Glutamatergic neuron (in vitro differentiated cells): ENCODE data around the gene SH3BGRL2. TPM values are rescaled to one million over a fixed set of nuclear protein-coding genes. Genes with fewer than 3 reads are reported as not detected.
"Not testable (repeated sequence)": the region's sequence is repeated elsewhere in the genome, so short reads cannot be mapped to it uniquely, and the experiment has no call there.

ENCODE experiments used
- DNase-seq: peaks from one replicate; pipeline ENCODE4 v3.0.0; 2022
- H3K27ac Mint-ChIP-seq: one replicate; pipeline ENCODE4 v1.8.0; 2020; ENCODE audit warnings: mild to moderate bottlenecking, mixed read lengths, inconsistent platforms; ENCODE audit not compliant: unreplicated experiment
- H3K27me3 Mint-ChIP-seq: one replicate; pipeline ENCODE4 v1.8.0; 2020; ENCODE audit warnings: mild to moderate bottlenecking, moderate library complexity, mixed read lengths, inconsistent platforms; ENCODE audit not compliant: unreplicated experiment
- H3K36me3 Mint-ChIP-seq: one replicate; pipeline ENCODE4 v1.8.0; 2020; ENCODE audit warnings: mild to moderate bottlenecking, mixed read lengths, inconsistent platforms; ENCODE audit not compliant: unreplicated experiment
- H3K4me1 Mint-ChIP-seq: one replicate; pipeline ENCODE4 v1.8.0; 2020; ENCODE audit warnings: mild to moderate bottlenecking, low read depth, mixed read lengths, inconsistent platforms; ENCODE audit not compliant: unreplicated experiment
- H3K4me3 Mint-ChIP-seq: one replicate; pipeline ENCODE4 v1.8.0; 2020; ENCODE audit warnings: mild to moderate bottlenecking, mixed read lengths, inconsistent platforms; ENCODE audit not compliant: unreplicated experiment
- H3K9me3 Mint-ChIP-seq: one replicate; pipeline ENCODE4 v1.8.0; 2020; ENCODE audit warnings: mild to moderate bottlenecking, moderate library complexity, mixed read lengths, inconsistent platforms; ENCODE audit not compliant: unreplicated experiment
- CTCF ChIP-seq: fragments of 200-600 bp; sonication (generic); IDR thresholded peaks from one replicate; pipeline ENCODE4 v1.5.0; 2021; ENCODE audit not compliant: partially characterized antibody, unreplicated experiment
- total RNA-seq: library from RNA; stranded (reverse); fragmentation: NEBNext Ultra II Directional; extraction: Animal tissue kit (Norgen Biotek cat#: 25700); gene quantifications from one replicate; pipeline ENCODE4 v1.2.1, GENCODE V29; 2021; ENCODE audit not compliant: unreplicated experiment

The SH3BGRL2 gene
- total RNA-seq, 1 donor from 2014 or later = 47.2 TPM

- TF ChIP-seq CTCF = no peak
- Mint-ChIP-seq H3K27me3 (no peaks in the 10 kb centered on the region), H3K4me3 (no peak overlapping the region), H3K4me1 (peaks cover 15% of the 10 kb centered on the region), H3K36me3 (no peaks in the 10 kb centered on the region), H3K27ac (no peak overlapping the region), H3K9me3 (no peaks in the 10 kb centered on the region)
- no peak for DNase-seq
These were observed 18.2 kb upstream of the SH3BGRL2 start for GRCh38 chr6:79612918-79613317.

- H3K27ac Mint-ChIP-seq = no peak overlapping the region
- no peak for DNase-seq
- no peaks in the 10 kb centered on the region for H3K9me3 Mint-ChIP-seq
These were observed 17.2 kb upstream of the SH3BGRL2 start for GRCh38 chr6:79613912-79614311.

GRCh38 chr6:79614326-79615305, 16.5 kb upstream of the SH3BGRL2 start:
- peaks cover 1% of the 10 kb centered on the region for H3K9me3 Mint-ChIP-seq
- TF ChIP-seq CTCF = no peak
- H3K36me3 Mint-ChIP-seq = no peaks in the 10 kb centered on the region
- no peak overlapping the region for H3K4me3 Mint-ChIP-seq
- H3K27me3 Mint-ChIP-seq = no peaks in the 10 kb centered on the region
- no peak for DNase-seq
- peaks cover 15% of the 10 kb centered on the region for H3K4me1 Mint-ChIP-seq
- H3K27ac Mint-ChIP-seq = no peak overlapping the region

More at GRCh38 chr6:79613912-79614311, 17.2 kb upstream of the SH3BGRL2 start:
- Mint-ChIP-seq H3K4me3 (no peak overlapping the region), H3K36me3 (no peaks in the 10 kb centered on the region), H3K27me3 (no peaks in the 10 kb centered on the region), H3K4me1 (peaks cover 15% of the 10 kb centered on the region)
- no peak for TF ChIP-seq CTCF

- Mint-ChIP-seq H3K27me3 (peaks cover 4% of the 10 kb centered on the region), H3K4me3 (no peak overlapping the region), H3K27ac (no peak overlapping the region), H3K4me1 (peaks cover 16% of the 10 kb centered on the region), H3K36me3 (no peaks in the 10 kb centered on the region), H3K9me3 (peaks cover 1% of the 10 kb centered on the region)
- no peak for DNase-seq
- no peak for TF ChIP-seq CTCF
These were observed 13.6 kb upstream of the SH3BGRL2 start for GRCh38 chr6:79617518-79617941.

DNA sequence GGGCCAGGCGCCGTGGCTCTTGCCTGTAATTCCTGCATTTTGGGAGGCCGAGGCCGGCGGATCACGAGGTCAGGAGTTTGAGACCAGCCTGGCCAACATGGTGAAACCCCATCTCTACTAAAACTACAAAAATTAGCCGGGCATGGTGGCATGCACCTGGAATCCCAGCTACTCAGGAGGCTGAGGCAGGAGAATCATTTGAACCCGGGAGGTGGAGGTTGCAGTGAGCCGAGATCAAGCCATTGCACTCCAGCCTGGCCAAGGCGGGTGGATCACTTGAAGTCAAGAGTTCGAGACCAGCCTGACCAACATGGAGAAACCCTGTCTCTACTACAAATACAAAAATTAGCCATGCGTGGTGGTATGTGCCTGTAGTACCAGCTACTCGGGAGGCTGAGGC, 12.7 kb upstream of the SH3BGRL2 start:
- not testable (repeated sequence) for H3K36me3 Mint-ChIP-seq, H3K9me3 Mint-ChIP-seq, DNase-seq, H3K27me3 Mint-ChIP-seq, H3K4me3 Mint-ChIP-seq, H3K27ac Mint-ChIP-seq
- peaks cover 10% of the 10 kb centered on the region for H3K4me1 Mint-ChIP-seq
